Measurements from ENCODE around the gene LBP.
"Not testable (repeated sequence)": the region's sequence is repeated elsewhere in the genome, so short reads cannot be mapped to it uniquely, and the experiment has no call there.

LBP gene

GRCh38 chr20:38346741-38347140 is 459 bp downstream of the LBP start:
- in situ Hi-C loops (cut with HindIII; ENCODE audit: low sequenced_read_pairs) = no loop called here

- in situ Hi-C loops (cut with HindIII; ENCODE audit: low sequenced_read_pairs) = no loop called here
Observed at GRCh38 chr20:38349856-38350255, 3.6 kb downstream of the LBP start.

- in situ Hi-C loops (cut with HindIII; ENCODE audit: low sequenced_read_pairs) = no loop called here
Observed at GRCh38 chr20:38350879-38351775, 4.8 kb downstream of the LBP start.

GRCh38 chr20:38353316-38353715 is 7.0 kb downstream of the LBP start:
- in situ Hi-C loops (cut with HindIII; ENCODE audit: low sequenced_read_pairs) = no loop called here

- in situ Hi-C loops (cut with HindIII; ENCODE audit: low sequenced_read_pairs) = no loop called here
Observed at GRCh38 chr20:38354227-38354626, 7.9 kb downstream of the LBP start.

GRCh38 chr20:38355161-38356012 is 9.1 kb downstream of the LBP start:
- in situ Hi-C loops (cut with HindIII; ENCODE audit: low sequenced_read_pairs) = no loop called here

GRCh38 chr20:38357653-38358207 is 11.4 kb downstream of the LBP start:
- in situ Hi-C loops (cut with HindIII; ENCODE audit: low sequenced_read_pairs) = no loop called here

- in situ Hi-C loops (cut with HindIII; ENCODE audit: low sequenced_read_pairs) = no loop called here
Observed at GRCh38 chr20:38358556-38358955, 12.3 kb downstream of the LBP start.

- in situ Hi-C loops (cut with HindIII; ENCODE audit: low sequenced_read_pairs) = no loop called here
Observed at GRCh38 chr20:38363004-38363747, 16.9 kb downstream of the LBP start.

- in situ Hi-C loops (cut with HindIII; ENCODE audit: low sequenced_read_pairs) = no loop called here
Observed at GRCh38 chr20:38369389-38369788, 23.1 kb downstream of the LBP start.

GRCh38 chr20:38372806-38373205 is 26.5 kb downstream of the LBP start:
- in situ Hi-C loops (cut with HindIII; ENCODE audit: low sequenced_read_pairs) = loop anchor here (5.0 kb wide), 1 partner anchor 41 kb away; no protein-coding TSS in a partner anchor

- in situ Hi-C loops (cut with HindIII; ENCODE audit: low sequenced_read_pairs) = loop anchor here (5.0 kb wide), 1 partner anchor 41 kb away; no protein-coding TSS in a partner anchor
Observed at GRCh38 chr20:38373231-38373867, 27.1 kb downstream of the LBP start.

- in situ Hi-C loops (cut with HindIII; ENCODE audit: low sequenced_read_pairs) = loop anchor here (5.0 kb wide), 1 partner anchor 42 kb away; no protein-coding TSS in a partner anchor
Observed at GRCh38 chr20:38373898-38374297, 27.6 kb downstream of the LBP start.

- in situ Hi-C loops (cut with HindIII; ENCODE audit: low sequenced_read_pairs) = no loop called here
Observed at GRCh38 chr20:38377039-38377685, 30.9 kb downstream of the LBP start.

- in situ Hi-C loops (cut with HindIII; ENCODE audit: low sequenced_read_pairs) = not testable (repeated sequence)
Observed at GRCh38 chr20:38377838-38378237, 31.6 kb downstream of the LBP start.

GRCh38 chr20:38383147-38383546 is 36.9 kb downstream of the LBP start:
- in situ Hi-C loops (cut with HindIII; ENCODE audit: low sequenced_read_pairs) = no loop called here

GRCh38 chr20:38386004-38386403 is 39.7 kb downstream of the LBP start:
- in situ Hi-C loops (cut with HindIII; ENCODE audit: low sequenced_read_pairs) = no loop called here

- in situ Hi-C loops (cut with HindIII; ENCODE audit: low sequenced_read_pairs) = no loop called here
Observed at GRCh38 chr20:38386851-38387250, 40.6 kb downstream of the LBP start.

GRCh38 chr20:38387953-38388352 is 41.7 kb downstream of the LBP start:
- in situ Hi-C loops (cut with HindIII; ENCODE audit: low sequenced_read_pairs) = no loop called here

GRCh38 chr20:38392356-38392755 is 46.1 kb downstream of the LBP start:
- in situ Hi-C loops (cut with HindIII; ENCODE audit: low sequenced_read_pairs) = no loop called here
